Tongue (tissue), 2 donors: ENCODE data around the gene MRPS35. TPM values are rescaled to one million over a fixed set of nuclear protein-coding genes. Genes with fewer than 3 reads are reported as not detected.

Source experiments
- DNase-seq: peaks from one replicate; pipeline ENCODE4 v3.0.0-alpha.2; 2015
- total RNA-seq: library from RNA; depleted of rRNA; stranded (reverse); fragments of >200 nt; gene quantifications from one replicate; pipeline ENCODE4 v1.2.3, GENCODE V29; 2014

The MRPS35 gene
- total RNA-seq, 1 donor from 2014 or later, result 58.9 TPM

- no peak for DNase-seq
Observed at GRCh38 chr12:27772328-27773049, 61.9 kb downstream of the MRPS35 start.

- DNase-seq, result no peak
Observed at GRCh38 chr12:27777141-27777540, 66.5 kb downstream of the MRPS35 start.

DNA sequence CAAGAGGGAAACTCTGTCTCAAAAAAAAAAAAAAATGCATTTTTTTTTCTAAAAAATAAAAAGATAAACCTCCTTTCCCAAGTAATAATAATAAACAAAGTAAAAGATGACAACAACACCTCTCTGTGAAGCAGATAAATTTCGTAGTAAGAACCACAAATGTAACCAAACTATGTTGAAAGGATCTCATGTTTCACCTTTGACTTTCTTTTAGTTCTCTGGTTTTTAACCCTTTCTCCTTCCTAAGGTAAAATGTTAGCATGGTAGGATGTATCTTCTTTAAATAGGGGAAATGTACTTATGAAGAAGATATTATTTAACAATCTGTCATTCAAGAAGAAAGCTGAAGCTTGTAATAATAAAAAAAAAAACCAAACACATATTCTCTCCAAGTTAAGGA lies 67.6 kb downstream of the MRPS35 start:
- DNase-seq, result no peak

GRCh38 chr12:27779416-27779919 lies 68.8 kb downstream of the MRPS35 start:
- DNase-seq, result peak; percentile 65

DNA sequence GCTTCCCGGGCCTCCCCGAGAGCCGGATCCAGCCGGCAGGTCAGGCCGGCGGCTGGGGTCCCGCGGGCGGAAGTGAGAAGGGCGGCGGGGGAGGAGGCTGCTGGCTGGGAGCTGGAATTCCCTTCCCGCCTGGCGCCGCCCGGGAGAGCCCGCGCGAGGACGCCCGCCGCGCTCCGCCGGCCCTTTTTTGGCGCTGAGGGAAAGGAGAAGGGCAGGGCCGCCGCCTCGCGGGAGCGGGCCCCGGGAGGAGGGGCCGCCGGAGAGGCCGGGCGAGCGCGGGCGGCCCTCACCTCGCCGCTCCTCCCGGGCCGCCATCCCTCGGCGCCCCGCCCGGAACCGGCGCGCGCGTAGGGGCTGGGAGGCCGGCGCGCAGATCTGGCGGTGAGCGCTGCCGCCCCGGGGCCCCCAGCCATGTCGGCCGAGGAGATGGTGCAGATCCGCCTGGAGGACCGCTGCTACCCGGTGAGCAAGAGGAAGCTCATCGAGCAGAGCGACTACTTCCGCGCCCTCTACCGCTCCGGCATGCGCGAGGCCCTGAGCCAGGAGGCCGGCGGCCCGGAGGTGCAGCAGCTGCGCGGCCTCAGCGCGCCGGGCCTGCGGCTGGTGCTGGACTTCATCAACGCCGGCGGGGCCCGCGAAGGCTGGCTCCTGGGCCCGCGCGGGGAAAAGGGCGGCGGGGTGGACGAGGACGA lies 69.4 kb downstream of the MRPS35 start, which contains the start of the genes KLHL42 and MANSC4:
TSS of gene KLHL42 (plus strand) at position 314 of the 692 bp plus-strand sequence. CDS start at position 412, 98 bp downstream.
TSS of gene MANSC4 (minus strand) at position 317 of the 692 bp plus-strand sequence. CDS start 8,960 bp downstream, outside the sequence.
- peak; percentile 83 for DNase-seq

DNA sequence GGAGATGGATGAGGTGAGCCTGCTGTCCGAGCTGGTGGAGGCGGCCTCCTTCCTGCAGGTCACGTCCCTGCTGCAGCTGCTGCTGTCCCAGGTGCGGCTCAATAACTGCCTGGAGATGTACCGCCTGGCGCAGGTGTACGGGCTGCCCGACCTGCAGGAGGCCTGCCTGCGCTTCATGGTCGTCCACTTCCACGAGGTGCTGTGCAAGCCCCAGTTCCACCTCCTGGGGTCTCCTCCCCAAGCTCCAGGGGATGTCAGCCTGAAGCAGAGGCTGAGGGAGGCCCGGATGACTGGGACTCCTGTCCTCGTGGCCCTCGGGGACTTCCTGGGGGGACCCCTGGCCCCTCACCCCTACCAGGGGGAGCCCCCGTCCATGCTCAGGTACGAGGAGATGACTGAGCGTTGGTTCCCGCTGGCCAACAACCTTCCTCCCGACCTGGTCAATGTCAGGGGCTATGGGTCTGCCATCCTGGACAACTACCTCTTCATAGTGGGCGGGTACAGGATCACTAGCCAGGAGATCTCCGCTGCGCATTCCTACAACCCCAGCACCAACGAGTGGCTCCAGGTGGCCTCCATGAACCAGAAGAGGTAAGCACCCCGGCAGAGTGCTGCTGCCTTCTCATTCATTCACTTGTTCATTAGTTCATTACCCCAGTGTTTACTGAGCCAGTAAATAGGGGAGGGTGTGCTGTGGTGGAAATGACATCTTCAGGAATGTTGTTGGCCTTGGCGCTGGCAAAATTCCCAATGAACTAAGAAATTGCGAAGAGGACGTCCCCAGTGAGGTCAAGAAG lies 70.2 kb downstream of the MRPS35 start:
- peak; percentile 29 for DNase-seq

DNA sequence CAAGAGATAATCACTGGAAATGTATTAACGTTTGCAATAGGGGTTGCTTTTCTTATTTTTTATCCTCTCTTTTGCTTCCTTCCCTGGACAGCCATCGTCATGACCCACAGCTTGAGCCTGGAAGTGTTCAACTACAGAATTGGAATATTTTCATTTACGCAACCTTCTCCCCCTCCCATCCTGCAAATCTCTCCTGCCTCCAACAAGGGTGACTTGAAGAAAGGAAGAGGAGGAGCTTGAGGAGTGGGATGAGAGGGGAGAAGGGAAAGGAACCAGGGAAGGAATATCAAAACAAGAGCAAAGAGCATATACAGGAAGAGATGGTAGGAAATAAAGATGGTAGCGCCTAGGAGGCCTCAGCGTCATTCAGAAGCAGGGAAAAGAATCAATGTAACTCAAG lies 71.0 kb downstream of the MRPS35 start:
- DNase-seq, result peak; percentile 17

- no peak for DNase-seq
Observed at GRCh38 chr12:27782481-27782880, 71.8 kb downstream of the MRPS35 start.

DNA sequence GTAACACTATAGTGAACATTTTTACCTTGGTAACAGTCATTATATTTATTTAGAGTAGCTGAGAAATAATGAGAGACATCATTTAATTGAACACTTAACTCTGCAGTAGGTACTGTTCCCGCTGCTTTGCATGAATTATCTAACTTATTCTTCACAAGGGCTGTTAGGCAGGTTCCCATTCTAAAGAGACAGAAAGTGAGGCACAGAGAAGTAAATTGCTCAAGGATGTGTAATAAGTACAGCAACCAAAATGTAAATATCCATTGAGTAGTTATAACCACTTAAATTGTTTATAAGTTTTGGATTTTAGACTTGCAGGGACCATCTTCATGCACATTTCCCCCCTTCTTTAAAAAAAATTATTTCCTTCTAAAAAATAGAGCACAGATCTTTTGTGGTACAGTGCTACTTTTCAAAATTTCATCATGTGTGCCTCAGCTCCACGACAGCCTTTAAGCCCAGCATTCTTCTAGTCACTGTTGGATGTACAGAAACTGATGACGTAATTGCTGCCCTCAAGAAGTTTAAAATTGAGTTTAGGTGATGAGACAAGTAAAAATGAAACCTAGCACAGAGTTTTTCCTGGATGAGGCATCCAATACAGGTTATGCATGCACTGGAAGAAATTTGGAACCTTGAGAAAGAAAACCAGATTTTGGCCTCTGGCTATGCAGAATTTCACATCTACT lies 75.4 kb downstream of the MRPS35 start:
- no peak for DNase-seq

DNA sequence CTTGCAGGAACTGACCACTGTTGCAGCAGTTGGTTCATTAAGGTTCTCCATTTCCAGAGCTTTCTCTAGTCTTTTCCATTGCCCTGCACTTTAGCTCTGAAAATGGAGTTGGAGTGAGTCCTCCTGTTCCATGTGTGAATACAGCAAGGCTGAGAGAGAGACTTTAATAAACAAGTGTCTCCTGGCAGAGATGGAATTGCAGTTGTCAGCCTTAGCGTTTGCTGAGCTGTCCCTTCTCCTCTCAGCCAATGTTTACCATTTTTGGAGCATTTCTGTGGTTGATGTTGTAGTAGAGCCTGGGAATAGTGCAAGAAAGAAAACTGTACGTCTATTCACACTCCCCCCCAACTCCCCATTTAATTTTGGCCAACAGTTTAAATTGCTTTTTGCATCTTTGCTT lies 76.9 kb downstream of the MRPS35 start:
- no peak for DNase-seq

- DNase-seq, result no peak
Observed at GRCh38 chr12:27790179-27790578, 79.5 kb downstream of the MRPS35 start.

- no peak for DNase-seq
Observed at GRCh38 chr12:27794818-27795584, 84.4 kb downstream of the MRPS35 start.

DNA sequence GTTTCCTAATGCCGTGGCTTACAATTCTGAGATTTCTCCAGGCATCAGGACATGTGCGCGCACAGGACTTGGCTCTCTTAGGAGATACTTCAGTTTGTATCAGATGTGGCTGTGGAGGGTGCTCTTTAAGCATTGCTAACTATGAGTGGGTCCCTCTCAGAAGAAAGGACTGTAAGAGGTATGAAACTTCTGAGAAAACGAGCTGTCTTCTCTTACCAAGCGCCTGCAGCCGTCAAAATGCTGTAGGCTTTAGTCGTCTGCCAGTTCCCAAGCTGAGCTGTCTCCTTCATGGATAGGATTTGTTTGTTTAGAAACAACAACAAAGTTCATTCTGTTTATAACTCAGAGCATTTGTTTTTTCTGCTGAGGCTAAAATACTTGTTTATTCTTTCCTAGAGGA lies 85.5 kb downstream of the MRPS35 start:
- no peak for DNase-seq

GRCh38 chr12:27797301-27798025 lies 86.8 kb downstream of the MRPS35 start:
- no peak for DNase-seq

GRCh38 chr12:27800819-27801218 lies 90.2 kb downstream of the MRPS35 start:
- DNase-seq, result no peak

- DNase-seq, result no peak
Observed at GRCh38 chr12:27801630-27802029, 91.0 kb downstream of the MRPS35 start.

DNA sequence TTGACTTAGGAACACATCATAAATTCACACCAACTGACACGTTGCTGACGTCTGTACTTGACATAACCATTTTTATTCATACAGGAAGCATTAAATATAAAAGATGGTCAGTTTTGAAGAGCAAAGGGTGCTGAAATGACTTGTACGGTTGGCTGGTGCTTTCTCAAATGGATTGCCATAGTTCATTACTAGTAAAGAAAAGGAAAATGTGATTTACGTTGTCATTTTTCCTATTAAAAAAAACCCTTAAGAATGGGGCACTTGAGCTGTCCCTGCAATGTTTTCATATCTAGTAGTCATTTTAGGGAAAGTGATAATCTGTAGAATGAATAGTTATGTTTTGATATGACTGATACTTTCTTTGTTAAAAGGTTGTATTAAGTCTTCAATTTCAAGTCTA lies 91.9 kb downstream of the MRPS35 start:
- DNase-seq, result no peak

DNA sequence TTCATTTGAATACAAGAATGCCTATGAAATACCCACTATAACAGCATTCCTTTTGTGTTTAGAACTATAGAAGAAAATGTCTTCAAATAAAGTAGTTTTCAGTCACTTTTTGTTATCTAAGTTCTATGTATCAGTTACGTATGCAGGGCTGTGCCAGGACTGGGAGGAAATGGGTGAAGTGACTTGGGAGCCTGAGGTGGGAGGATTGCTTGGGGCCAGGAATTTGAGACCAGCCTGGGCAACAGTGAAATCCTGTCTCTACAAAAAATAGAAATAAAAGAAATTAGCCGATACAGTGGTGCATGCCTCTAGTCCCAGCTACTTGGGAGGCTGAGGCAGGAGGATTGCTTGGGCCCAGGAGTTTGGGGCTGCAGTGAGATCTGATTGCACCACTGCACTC lies 92.3 kb downstream of the MRPS35 start:
- DNase-seq, result no peak

GRCh38 chr12:27805238-27805637 lies 94.6 kb downstream of the MRPS35 start:
- no peak for DNase-seq
